Measurements from ENCODE around the gene PROX1. TPM values are rescaled to one million over a fixed set of nuclear protein-coding genes. Genes with fewer than 3 reads are reported as not detected.

The PROX1 gene
- total RNA-seq, 3 donors from 2014 or later: 1.8 to 7.5 (median 5.7) TPM

- no peaks in the 10 kb centered on the region for H3K4me1 ChIP-seq
- intact Hi-C loops (cut with DNase I; ENCODE audit: low total_unique reads): no loop called here
- no peak overlapping the region for H3K4me3 ChIP-seq
- H3K27ac ChIP-seq: no peak overlapping the region
- no peaks in the 10 kb centered on the region for H3K9me3 ChIP-seq
- no peak for DNase-seq (ENCODE audit: low spot score in 2 of 2)
- H3K36me3 ChIP-seq: no peaks in the 10 kb centered on the region
- TF ChIP-seq POLR2AphosphoS5 (IDR thresholded peaks at IDR 0.05): no peak
- no peak for TF ChIP-seq POLR2A (IDR thresholded peaks at IDR 0.05)
- TF ChIP-seq, protein P1, sequence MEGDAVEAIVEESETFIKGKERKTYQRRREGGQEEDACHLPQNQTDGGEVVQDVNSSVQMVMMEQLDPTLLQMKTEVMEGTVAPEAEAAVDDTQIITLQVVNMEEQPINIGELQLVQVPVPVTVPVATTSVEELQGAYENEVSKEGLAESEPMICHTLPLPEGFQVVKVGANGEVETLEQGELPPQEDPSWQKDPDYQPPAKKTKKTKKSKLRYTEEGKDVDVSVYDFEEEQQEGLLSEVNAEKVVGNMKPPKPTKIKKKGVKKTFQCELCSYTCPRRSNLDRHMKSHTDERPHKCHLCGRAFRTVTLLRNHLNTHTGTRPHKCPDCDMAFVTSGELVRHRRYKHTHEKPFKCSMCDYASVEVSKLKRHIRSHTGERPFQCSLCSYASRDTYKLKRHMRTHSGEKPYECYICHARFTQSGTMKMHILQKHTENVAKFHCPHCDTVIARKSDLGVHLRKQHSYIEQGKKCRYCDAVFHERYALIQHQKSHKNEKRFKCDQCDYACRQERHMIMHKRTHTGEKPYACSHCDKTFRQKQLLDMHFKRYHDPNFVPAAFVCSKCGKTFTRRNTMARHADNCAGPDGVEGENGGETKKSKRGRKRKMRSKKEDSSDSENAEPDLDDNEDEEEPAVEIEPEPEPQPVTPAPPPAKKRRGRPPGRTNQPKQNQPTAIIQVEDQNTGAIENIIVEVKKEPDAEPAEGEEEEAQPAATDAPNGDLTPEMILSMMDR (IDR thresholded peaks at IDR 0.05): no peak
- no peaks in the 10 kb centered on the region for H3K27me3 ChIP-seq
Observed at GRCh38 chr1:213958346-213958745, 29.4 kb upstream of the PROX1 start.

GRCh38 chr1:213960963-213961362, 26.8 kb upstream of the PROX1 start:
- Histone ChIP-seq H3K4me1 (no peaks in the 10 kb centered on the region), H3K36me3 (no peaks in the 10 kb centered on the region), H3K27ac (no peak overlapping the region), H3K9me3 (no peaks in the 10 kb centered on the region), H3K4me3 (no peak overlapping the region), H3K27me3 (no peaks in the 10 kb centered on the region)
- TF ChIP-seq POLR2A (IDR thresholded peaks at IDR 0.05) (no peak), POLR2AphosphoS5 (IDR thresholded peaks at IDR 0.05) (no peak)
- TF ChIP-seq, protein P1 (IDR thresholded peaks at IDR 0.05): no peak
- DNase-seq (ENCODE audit: low spot score in 2 of 2): no peak
- intact Hi-C loops (cut with DNase I; ENCODE audit: low total_unique reads): no loop called here

GRCh38 chr1:213962508-213962907, 25.3 kb upstream of the PROX1 start:
- TF ChIP-seq, protein P1 (IDR thresholded peaks at IDR 0.05): no peak
- TF ChIP-seq POLR2A (IDR thresholded peaks at IDR 0.05): no peak
- no peak for TF ChIP-seq POLR2AphosphoS5 (IDR thresholded peaks at IDR 0.05)
- Histone ChIP-seq H3K4me1 (no peaks in the 10 kb centered on the region), H3K27me3 (no peaks in the 10 kb centered on the region), H3K36me3 (no peaks in the 10 kb centered on the region), H3K4me3 (no peak overlapping the region), H3K9me3 (no peaks in the 10 kb centered on the region), H3K27ac (no peak overlapping the region)
- no peak for DNase-seq (ENCODE audit: low spot score in 2 of 2)
- intact Hi-C loops (cut with DNase I; ENCODE audit: low total_unique reads): no loop called here

DNA sequence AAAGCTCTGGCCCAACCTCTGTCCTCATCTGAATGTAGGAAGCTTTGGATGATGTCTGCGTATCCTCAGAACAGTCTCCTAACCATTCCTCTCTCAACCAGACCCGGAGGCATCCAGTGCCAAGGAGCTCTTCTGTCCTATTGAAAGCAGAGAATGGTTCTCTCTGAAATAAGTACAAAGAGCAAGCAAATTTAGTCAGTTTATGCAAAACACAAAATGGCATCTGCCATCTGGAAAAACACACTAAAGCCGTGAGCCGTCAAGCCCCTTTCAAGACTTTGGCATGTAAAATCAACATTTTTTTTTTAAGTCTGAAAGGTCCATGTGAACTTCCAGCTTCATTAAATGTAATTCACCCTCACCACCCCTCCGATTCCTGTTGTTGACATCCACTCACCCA, 21.7 kb upstream of the PROX1 start:
- no peak for DNase-seq (ENCODE audit: low spot score in 2 of 2)
- H3K4me3 ChIP-seq: no peak overlapping the region
- no peaks in the 10 kb centered on the region for H3K27me3 ChIP-seq
- no peaks in the 10 kb centered on the region for H3K9me3 ChIP-seq
- H3K36me3 ChIP-seq: no peaks in the 10 kb centered on the region
- intact Hi-C loops (cut with DNase I; ENCODE audit: low total_unique reads): no loop called here
- H3K4me1 ChIP-seq: no peaks in the 10 kb centered on the region
- no peak overlapping the region for H3K27ac ChIP-seq
- TF ChIP-seq POLR2AphosphoS5 (IDR thresholded peaks at IDR 0.05): no peak

DNA sequence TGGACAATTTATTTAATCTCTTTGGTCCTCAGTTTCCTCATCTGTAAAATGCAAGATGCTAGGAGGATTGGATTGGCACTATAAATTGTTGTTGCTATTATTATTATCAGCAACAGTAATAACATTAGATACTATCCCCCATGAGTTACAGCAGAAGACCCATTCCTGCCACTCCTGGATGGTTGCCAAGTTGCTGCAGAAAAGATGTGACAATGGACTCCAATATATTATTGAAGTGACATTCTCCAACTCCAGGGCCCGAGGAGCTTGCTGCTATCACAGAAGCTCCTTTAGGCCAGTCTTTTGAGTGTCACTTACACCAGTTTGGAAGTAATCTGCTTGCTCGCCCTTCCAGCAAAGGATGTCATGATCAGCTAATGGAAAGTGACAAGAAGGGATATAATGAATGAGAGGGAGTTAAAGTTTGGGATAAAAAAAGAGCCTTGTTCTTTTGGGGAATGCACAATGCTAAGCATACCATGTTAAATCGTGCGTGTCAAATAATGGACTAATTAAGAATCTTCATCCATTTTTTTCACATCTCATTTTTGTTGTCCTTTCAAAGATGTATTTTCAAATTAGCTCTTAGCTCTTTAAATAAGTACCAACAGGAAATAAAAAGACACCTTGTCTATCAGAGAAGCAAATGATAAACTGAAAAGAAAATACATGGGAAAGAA, 19.5 kb upstream of the PROX1 start:
- no peaks in the 10 kb centered on the region for H3K27me3 ChIP-seq
- H3K9me3 ChIP-seq: no peaks in the 10 kb centered on the region
- H3K27ac ChIP-seq: no peak overlapping the region
- H3K4me1 ChIP-seq: no peaks in the 10 kb centered on the region
- H3K4me3 ChIP-seq: no peak overlapping the region
- no peak for DNase-seq (ENCODE audit: low spot score in 2 of 2)
- intact Hi-C loops (cut with DNase I; ENCODE audit: low total_unique reads): no loop called here
- TF ChIP-seq POLR2AphosphoS5 (IDR thresholded peaks at IDR 0.05): no peak
- TF ChIP-seq POLR2A (IDR thresholded peaks at IDR 0.05): no peak
- TF ChIP-seq, protein P1 (IDR thresholded peaks at IDR 0.05): no peak
- no peaks in the 10 kb centered on the region for H3K36me3 ChIP-seq

Measured in breast epithelium (tissue), 4 donors.